Neural progenitor cell (in vitro differentiated cells): ENCODE results near the gene CEACAM16. TPM values are rescaled to one million over a fixed set of nuclear protein-coding genes. Genes with fewer than 3 reads are reported as not detected.
"Not testable (repeated sequence)": the region's sequence is repeated elsewhere in the genome, so short reads cannot be mapped to it uniquely, and the experiment has no call there.

ENCODE experiments used
- DNase-seq: peaks from one replicate; pipeline ENCODE4 v3.0.0-alpha.2; 2016; ENCODE audit warnings: low spot score
- H2AFZ ChIP-seq: fragments of 200-600 bp; sonication (generic); replicated peaks from 2 replicates; pipeline ENCODE4 v1.6.1; 2016; ENCODE audit warnings: antibody characterized with exemption
- H3F3A ChIP-seq: fragments of 200-600 bp; sonication (generic); 2 replicates; pipeline ENCODE4 v1.6.1; 2016; ENCODE audit warnings: antibody characterized with exemption, low read depth
- H3K27ac ChIP-seq: fragments of 200-600 bp; sonication (generic); 2 replicates; pipeline ENCODE4 v1.5.1; 2016; ENCODE audit warnings: mild to moderate bottlenecking
- H3K27me3 ChIP-seq: fragments of 200-600 bp; sonication (generic); 2 replicates; pipeline ENCODE4 v1.6.1; 2016; ENCODE audit warnings: mild to moderate bottlenecking, moderate library complexity
- H3K36me3 ChIP-seq: fragments of 200-600 bp; sonication (generic); 2 replicates; pipeline ENCODE4 v1.5.1; 2016
- H3K4me1 ChIP-seq: fragments of 200-600 bp; sonication (generic); 2 replicates; pipeline ENCODE4 v1.6.1; 2016; ENCODE audit warnings: mixed run types
- H3K4me2 ChIP-seq: fragments of 200-600 bp; sonication (generic); 2 replicates; pipeline ENCODE4 v1.6.1; 2016
- H3K4me3 ChIP-seq: fragments of 200-600 bp; sonication (generic); 2 replicates; pipeline ENCODE4 v1.5.1; 2016
- H3K79me2 ChIP-seq: fragments of 200-600 bp; sonication (generic); 2 replicates; pipeline ENCODE4 v1.6.1; 2016; ENCODE audit warnings: low read depth
- H3K9ac ChIP-seq: fragments of 200-600 bp; sonication (generic); 2 replicates; pipeline ENCODE4 v1.6.1; 2016
- H3K9me3 ChIP-seq: fragments of 200-600 bp; sonication (generic); 2 replicates; pipeline ENCODE4 v1.5.1; 2016; ENCODE audit warnings: low read depth
- H4K20me1 ChIP-seq: fragments of 200-600 bp; sonication (generic); 2 replicates; pipeline ENCODE4 v1.6.1; 2016; ENCODE audit warnings: low read depth
- H3K27ac Mint-ChIP-seq: 3 replicates; pipeline ENCODE4 v1.8.0; 2021; ENCODE audit warnings: mixed read lengths
- H3K27me3 Mint-ChIP-seq: 2 replicates; pipeline ENCODE4 v1.8.0; 2022; ENCODE audit warnings: low read depth, mild to moderate bottlenecking, inconsistent platforms, moderate library complexity, mixed read lengths; ENCODE audit not compliant: insufficient read depth
- H3K36me3 Mint-ChIP-seq: 3 replicates; pipeline ENCODE4 v1.8.0; 2021; ENCODE audit warnings: mixed read lengths
- H3K4me1 Mint-ChIP-seq: 3 replicates; pipeline ENCODE4 v1.8.0; 2021; ENCODE audit warnings: mixed read lengths
- H3K4me3 Mint-ChIP-seq: 3 replicates; pipeline ENCODE4 v1.8.0; 2021; ENCODE audit warnings: mild to moderate bottlenecking, moderate library complexity, mixed read lengths
- H3K9me3 Mint-ChIP-seq: 3 replicates; pipeline ENCODE4 v1.8.0; 2020; ENCODE audit warnings: mixed read lengths
- CTCF ChIP-seq: fragments of 200-600 bp; sonication (generic); IDR thresholded peaks from 2 replicates; pipeline ENCODE4 v1.5.1; 2017; ENCODE audit warnings: antibody characterized with exemption, mild to moderate bottlenecking
- EZH2 ChIP-seq: fragments of 200-600 bp; sonication (generic); IDR thresholded peaks from 2 replicates; pipeline ENCODE4 v1.6.1; 2017; ENCODE audit warnings: antibody characterized with exemption, mild to moderate bottlenecking, moderate library complexity
- EZH2phosphoT487 ChIP-seq: fragments of 200-600 bp; sonication (generic); IDR thresholded peaks from 2 replicates; pipeline ENCODE4 v1.6.1; 2017; ENCODE audit warnings: antibody characterized with exemption
- total RNA-seq: library from RNA; depleted of rRNA; stranded (reverse); fragments of >200 nt; gene quantifications from 2 replicates; pipeline ENCODE4 v1.2.3, GENCODE V29; 2015; ENCODE audit warnings: low replicate concordance

Gene CEACAM16
- total RNA-seq, 1 donor from 2014 or later = not detected

DNA sequence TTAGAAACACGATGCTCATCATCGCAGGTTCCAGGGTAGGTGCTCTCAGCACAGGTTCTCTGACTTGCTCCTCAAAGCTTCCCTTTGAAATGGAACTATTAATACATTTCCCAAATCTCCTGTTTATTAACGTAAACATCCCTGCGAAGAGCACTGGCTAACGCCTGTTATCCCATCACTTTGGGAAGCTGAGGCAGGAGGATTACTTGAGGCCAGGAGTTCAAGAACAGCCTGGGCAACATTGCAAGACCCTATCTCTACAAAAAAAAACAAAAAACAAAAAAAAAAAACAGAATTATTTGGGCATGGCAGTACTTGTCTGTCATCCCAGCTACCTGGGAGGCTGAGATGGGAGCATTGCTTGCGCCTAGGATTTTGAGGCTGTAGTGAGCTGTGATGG, 18.7 kb downstream of the CEACAM16 start:
- Mint-ChIP-seq H3K27me3 (peaks cover 15% of the 10 kb centered on the region), H3K4me3 (no peak overlapping the region), H3K36me3 (no peaks in the 10 kb centered on the region), H3K4me1 (peaks cover 12% of the 10 kb centered on the region), H3K27ac (no peak overlapping the region), H3K9me3 (no peaks in the 10 kb centered on the region)
- no peak overlapping the region for H3K4me2 ChIP-seq
- no peak overlapping the region for H3K9ac ChIP-seq
- H3F3A ChIP-seq = no peaks in the 10 kb centered on the region
- H3K9me3 ChIP-seq = no peaks in the 10 kb centered on the region
- H3K27ac ChIP-seq = no peak overlapping the region
- TF ChIP-seq CTCF = no peak
- H2AFZ ChIP-seq = no peak overlapping the region
- H3K4me1 ChIP-seq = peaks cover 5% of the 10 kb centered on the region
- no peaks in the 10 kb centered on the region for H3K27me3 ChIP-seq
- no peak for DNase-seq
- no peaks in the 10 kb centered on the region for H3K79me2 ChIP-seq
- H3K4me3 ChIP-seq = no peak overlapping the region
- H4K20me1 ChIP-seq = no peaks in the 10 kb centered on the region
- H3K36me3 ChIP-seq = no peaks in the 10 kb centered on the region

DNA sequence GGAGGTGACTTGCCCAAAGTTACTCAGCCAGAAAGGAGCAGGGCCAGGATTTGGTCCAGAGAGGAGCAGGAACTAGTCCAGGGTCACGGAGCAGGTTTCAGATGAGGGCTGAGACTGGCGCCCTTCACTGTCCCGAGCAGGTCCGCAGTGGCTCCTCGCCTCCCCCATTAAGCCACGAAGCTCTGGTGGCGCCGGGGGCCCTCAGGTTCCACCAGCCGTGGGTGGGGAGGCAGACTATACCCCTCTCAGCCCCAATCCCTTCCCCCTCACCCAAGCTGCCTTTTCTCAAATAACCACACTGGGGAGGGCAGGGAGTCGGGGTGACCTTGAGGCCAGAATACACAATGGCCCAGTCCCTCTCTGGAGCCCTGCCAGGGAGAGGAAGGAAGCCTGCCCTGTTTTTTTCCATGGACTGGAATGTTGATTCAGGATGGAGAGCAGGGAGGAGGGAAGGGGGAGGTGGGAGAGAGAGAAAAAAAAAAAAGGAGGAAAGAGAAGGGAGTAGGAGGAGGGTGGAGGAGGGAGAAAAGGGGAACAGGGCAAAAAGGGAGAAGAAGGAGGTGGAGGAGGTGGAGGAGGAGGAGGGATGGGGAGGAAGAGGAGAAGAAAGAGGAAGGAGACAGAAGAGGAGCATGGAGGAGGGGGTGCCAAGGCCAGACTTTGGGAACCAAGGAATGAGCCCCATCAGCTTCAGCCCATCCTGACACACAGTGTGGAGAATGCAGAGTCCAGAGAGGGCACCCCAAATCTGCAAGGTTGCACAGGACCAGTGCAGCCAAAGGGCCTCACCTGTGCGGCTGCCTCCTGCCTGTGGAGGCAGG, 19.7 kb downstream of the CEACAM16 start:
- Histone ChIP-seq H3K9ac (no peak overlapping the region), H3K4me1 (peaks cover 5% of the 10 kb centered on the region), H3K9me3 (no peaks in the 10 kb centered on the region), H3K27ac (no peak overlapping the region), H3K36me3 (no peaks in the 10 kb centered on the region), H3K4me2 (peak overlapping the region; percentile 31), H3K4me3 (no peak overlapping the region), H4K20me1 (no peaks in the 10 kb centered on the region), H3K27me3 (no peaks in the 10 kb centered on the region), H3K79me2 (no peaks in the 10 kb centered on the region), H2AFZ (peak overlapping the region; percentile 9), H3F3A (no peaks in the 10 kb centered on the region)
- peaks cover 12% of the 10 kb centered on the region for H3K4me1 Mint-ChIP-seq
- H3K9me3 Mint-ChIP-seq = no peaks in the 10 kb centered on the region
- no peaks in the 10 kb centered on the region for H3K36me3 Mint-ChIP-seq
- H3K27ac Mint-ChIP-seq = peak overlapping the region; percentile 48
- TF ChIP-seq EZH2phosphoT487 (no peak), CTCF (no peak), EZH2 (no peak)
- peak; percentile 55 for DNase-seq
- no peak overlapping the region for H3K4me3 Mint-ChIP-seq
- H3K27me3 Mint-ChIP-seq = peaks cover 15% of the 10 kb centered on the region

- Histone ChIP-seq H3K4me3 (no peak overlapping the region), H3K9me3 (no peaks in the 10 kb centered on the region), H3K4me2 (peak overlapping the region; percentile 31), H3F3A (no peaks in the 10 kb centered on the region), H3K9ac (no peak overlapping the region), H2AFZ (no peak overlapping the region), H4K20me1 (no peaks in the 10 kb centered on the region), H3K27me3 (no peaks in the 10 kb centered on the region), H3K79me2 (no peaks in the 10 kb centered on the region), H3K27ac (no peak overlapping the region), H3K36me3 (no peaks in the 10 kb centered on the region), H3K4me1 (peaks cover 5% of the 10 kb centered on the region)
- DNase-seq = no peak
- Mint-ChIP-seq H3K27me3 (peaks cover 15% of the 10 kb centered on the region), H3K36me3 (no peaks in the 10 kb centered on the region), H3K4me3 (no peak overlapping the region), H3K9me3 (no peaks in the 10 kb centered on the region), H3K27ac (peak overlapping the region; percentile 72), H3K4me1 (peaks cover 12% of the 10 kb centered on the region)
- no peak for TF ChIP-seq EZH2
- TF ChIP-seq EZH2phosphoT487 = no peak
- TF ChIP-seq CTCF = no peak
These were observed 20.3 kb downstream of the CEACAM16 start for GRCh38 chr19:44719262-44719701.

DNA sequence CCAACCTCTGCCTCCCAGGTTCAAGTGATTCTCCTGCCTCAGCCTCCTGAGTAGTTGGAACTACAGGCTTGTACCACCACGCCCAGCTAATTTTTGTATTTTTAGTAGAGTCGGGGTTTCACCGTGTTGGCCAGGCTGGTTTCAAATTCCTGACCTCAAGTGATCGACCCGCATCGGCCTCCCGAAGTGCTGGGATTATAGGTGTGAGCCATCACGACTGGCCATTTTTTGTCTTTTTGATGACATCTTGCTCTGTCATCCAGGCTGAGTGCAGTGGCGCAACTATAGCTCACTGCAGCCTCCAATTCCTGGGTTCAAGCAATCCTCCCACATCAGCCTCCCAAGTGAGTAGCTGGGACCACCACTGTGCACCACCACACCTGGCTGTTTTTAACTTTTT, 21.4 kb downstream of the CEACAM16 start:
- H3K36me3 Mint-ChIP-seq, DNase-seq, H3K4me2 ChIP-seq, H3F3A ChIP-seq, H3K27ac Mint-ChIP-seq, H3K4me3 Mint-ChIP-seq, H3K36me3 ChIP-seq, H3K27me3 Mint-ChIP-seq, H3K27ac ChIP-seq, H3K9me3 Mint-ChIP-seq, H3K4me3 ChIP-seq, H3K79me2 ChIP-seq, H3K9ac ChIP-seq, H3K9me3 ChIP-seq, H4K20me1 ChIP-seq, H2AFZ ChIP-seq, H3K4me1 ChIP-seq, H3K27me3 ChIP-seq: not testable (repeated sequence)
- H3K4me1 Mint-ChIP-seq = peaks cover 12% of the 10 kb centered on the region
